Fibroblast of skin of right quadriceps (primary cell): ENCODE data around the gene PHKA2.
"Not testable (repeated sequence)": the region's sequence is repeated elsewhere in the genome, so short reads cannot be mapped to it uniquely, and the experiment has no call there.

Experiments used
- DNase-seq: peaks from one replicate; pipeline ENCODE4 v3.0.0-alpha.2; 2013

PHKA2 gene, protein sequence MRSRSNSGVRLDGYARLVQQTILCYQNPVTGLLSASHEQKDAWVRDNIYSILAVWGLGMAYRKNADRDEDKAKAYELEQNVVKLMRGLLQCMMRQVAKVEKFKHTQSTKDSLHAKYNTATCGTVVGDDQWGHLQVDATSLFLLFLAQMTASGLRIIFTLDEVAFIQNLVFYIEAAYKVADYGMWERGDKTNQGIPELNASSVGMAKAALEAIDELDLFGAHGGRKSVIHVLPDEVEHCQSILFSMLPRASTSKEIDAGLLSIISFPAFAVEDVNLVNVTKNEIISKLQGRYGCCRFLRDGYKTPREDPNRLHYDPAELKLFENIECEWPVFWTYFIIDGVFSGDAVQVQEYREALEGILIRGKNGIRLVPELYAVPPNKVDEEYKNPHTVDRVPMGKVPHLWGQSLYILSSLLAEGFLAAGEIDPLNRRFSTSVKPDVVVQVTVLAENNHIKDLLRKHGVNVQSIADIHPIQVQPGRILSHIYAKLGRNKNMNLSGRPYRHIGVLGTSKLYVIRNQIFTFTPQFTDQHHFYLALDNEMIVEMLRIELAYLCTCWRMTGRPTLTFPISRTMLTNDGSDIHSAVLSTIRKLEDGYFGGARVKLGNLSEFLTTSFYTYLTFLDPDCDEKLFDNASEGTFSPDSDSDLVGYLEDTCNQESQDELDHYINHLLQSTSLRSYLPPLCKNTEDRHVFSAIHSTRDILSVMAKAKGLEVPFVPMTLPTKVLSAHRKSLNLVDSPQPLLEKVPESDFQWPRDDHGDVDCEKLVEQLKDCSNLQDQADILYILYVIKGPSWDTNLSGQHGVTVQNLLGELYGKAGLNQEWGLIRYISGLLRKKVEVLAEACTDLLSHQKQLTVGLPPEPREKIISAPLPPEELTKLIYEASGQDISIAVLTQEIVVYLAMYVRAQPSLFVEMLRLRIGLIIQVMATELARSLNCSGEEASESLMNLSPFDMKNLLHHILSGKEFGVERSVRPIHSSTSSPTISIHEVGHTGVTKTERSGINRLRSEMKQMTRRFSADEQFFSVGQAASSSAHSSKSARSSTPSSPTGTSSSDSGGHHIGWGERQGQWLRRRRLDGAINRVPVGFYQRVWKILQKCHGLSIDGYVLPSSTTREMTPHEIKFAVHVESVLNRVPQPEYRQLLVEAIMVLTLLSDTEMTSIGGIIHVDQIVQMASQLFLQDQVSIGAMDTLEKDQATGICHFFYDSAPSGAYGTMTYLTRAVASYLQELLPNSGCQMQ

DNA sequence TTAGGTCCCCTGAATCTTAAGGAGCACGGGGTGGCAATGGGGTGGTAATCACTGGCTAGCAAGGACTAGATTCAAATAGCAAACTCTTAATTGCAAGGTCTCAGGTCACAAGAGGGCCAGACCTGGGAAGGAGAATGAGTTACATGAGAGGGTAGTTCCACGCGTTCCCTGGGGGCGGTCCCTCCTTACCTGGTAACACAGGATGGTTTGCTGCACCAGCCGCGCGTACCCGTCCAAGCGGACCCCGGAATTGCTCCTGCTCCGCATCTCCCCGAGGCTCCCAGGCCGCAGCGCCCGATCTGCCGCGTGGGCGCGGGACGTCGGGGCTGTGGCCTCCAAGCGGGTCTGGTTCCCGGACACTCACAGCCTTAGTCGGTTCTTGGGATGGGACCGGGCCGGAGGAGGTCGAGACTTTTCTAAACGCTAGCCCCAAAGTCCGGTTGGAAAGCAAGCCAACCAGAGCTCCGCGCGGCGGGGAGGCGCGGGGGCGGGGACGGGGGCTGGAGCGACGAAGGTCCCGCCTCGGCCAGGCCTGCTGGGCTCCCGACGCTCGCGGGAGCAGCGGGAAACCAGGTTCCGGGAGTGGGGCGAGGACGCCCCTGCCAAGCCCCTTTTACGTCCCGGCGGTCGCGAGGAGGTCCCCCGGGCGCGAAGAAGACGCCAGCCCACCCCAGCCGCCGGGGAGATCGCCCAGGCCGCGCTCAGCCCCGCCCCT lies at the start of gene PHKA2:
PHKA2 (minus strand) TSS at position 449 of the 715 bp plus-strand sequence; CDS start at position 267, 182 bp downstream.
- DNase-seq = no peak

DNA sequence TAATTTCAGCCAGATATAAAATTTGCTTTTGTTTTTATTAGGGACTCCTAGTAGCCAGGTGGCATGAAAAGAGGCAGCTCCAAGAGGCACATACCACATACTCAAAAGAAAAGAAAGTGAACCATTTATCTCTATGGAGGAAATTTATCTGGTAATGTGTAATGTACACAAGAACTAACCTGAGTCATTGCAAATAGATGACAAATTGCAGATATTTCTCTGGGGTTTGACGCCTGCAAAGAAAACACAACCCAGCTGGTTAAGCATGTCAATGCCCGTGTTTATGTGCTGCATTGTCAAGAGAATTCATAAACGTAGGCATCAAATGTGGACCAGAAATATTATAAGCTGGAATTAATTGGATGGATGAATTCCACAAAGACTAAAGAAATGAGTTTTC lies 46.9 kb upstream of the PHKA2 start:
- no peak for DNase-seq

DNA sequence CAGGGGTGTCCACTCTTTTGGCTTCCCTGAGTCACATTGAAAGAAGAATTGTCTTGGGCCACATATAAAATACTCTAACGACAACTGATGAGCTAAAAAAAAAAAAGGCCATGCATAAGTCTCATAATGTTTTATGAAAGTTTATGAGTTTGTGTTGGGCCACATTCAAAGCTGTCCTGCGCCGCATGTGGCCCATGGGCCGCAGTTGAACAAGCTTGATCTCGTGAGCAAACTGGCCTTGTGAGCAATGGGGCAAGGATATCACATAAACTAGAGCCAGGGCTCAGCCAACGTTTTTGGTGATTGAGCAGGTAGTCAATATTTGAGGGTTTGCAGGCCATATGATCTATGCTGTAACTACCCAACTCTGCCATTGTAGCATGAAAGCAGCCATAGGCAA lies 44.6 kb upstream of the PHKA2 start:
- DNase-seq = no peak

DNA sequence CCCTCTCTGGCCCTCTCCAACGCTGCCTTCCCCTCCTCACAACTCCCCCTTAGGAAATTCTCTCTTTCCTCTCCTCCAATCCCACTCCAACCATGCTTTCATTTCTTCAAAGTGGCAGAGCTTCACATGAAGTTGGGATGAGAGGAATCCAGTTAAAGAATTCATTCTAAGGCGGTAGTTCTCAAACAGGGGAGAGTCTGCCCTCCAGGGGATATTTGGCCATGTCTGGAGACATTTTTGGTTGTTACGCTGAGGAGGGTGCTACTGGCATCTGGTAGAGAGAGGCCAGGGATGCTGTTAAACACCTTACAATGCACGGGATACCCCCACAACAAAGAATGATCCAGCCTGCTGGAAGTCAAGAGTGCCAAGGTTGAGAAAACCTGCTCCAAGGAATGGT lies 40.5 kb upstream of the PHKA2 start:
- no peak for DNase-seq

DNA sequence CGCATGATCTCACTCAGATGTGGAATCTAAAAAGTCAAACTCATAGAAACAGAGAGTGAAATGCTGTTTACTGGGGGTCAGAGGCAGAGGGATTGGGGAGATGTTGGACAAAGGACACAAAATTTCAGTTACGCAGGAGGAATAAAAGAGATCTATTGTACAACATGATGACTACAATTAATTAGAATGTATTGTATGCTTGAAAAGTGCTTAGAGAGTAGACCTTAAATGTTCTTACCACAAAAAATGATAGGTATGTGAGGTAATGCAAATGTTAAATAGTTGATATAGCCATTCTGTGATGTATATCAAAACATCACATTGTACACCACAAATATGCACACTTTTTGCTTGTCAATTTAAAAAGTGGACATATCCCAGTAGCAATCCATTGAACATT lies 36.1 kb upstream of the PHKA2 start:
- peak; percentile 4 for DNase-seq

DNA sequence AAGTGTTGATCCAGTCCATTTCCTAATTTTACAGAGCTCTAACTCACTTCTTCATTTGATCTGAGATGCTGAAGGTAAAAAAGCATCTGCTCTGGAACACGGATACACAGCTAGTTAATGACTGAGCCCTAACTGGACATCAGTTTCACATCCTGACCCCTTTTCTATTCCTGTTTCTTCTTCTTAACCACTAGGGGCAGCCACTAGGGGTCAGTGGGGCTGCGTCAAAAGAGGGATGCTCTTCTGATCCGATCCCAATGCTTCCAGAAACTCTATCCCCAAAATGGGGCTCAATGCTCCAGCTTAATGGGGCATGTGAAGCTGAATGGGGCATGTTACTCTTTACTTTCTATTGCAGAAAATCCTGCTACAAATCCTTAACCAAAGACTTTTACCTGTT lies 33.4 kb upstream of the PHKA2 start:
- DNase-seq = peak; percentile 25

DNA sequence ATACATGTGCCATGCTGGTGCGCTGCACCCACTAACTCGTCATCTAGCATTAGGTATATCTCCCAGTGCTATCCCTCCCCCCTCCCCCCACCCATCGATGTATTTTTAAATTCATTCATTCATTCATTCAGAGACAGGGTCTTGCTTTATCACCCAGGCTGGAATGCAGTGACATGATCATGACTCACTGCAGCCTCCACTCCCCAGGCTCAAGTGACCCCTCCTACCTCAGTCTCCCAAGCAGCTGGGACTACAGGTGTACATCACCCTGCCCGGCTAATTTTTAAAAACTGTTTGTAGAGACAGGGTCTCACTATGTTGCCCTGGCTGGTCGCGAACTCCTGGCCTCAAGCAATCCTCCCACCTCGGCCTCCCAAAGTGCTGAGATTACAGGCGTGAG lies 32.7 kb upstream of the PHKA2 start:
- DNase-seq = not testable (repeated sequence)

DNA sequence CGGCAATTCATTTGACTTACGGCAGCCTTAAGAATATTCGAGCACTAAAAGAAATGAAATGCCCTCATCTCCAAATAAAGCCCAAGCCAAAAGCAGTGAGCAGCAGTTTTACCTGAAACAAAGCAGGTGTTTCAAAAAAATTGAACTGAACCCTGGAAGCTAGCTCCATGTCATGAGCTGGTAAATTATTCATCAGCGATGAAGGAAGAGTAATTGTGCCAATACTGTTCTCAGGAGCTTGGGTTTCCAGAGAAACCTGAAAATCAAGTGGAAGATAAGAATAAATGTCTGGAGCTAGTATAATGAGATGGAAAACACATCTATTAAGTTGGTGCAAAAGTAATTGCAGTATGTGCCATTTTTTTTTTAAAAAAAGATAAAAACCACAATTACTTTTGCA lies 24.0 kb upstream of the PHKA2 start:
- no peak for DNase-seq

DNA sequence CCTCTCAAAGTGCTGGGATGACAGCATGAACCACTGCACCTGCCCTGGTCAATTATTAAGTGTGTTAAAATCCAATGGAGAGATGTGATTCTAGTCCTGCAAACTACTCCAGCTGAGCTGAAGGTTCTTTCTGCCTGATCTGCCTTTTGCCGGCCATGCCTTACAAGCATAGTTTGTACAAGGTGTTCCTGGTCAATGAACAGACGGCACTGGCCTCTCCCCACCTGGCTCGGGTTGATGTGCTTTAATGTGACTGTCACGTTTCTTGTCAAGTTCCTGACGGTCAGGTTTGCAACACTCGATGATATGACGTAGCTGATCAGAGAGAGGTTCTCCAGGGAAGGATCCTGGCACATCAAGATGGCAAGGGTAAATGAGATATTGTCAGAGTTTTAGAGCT lies 23.1 kb upstream of the PHKA2 start:
- no peak for DNase-seq

DNA sequence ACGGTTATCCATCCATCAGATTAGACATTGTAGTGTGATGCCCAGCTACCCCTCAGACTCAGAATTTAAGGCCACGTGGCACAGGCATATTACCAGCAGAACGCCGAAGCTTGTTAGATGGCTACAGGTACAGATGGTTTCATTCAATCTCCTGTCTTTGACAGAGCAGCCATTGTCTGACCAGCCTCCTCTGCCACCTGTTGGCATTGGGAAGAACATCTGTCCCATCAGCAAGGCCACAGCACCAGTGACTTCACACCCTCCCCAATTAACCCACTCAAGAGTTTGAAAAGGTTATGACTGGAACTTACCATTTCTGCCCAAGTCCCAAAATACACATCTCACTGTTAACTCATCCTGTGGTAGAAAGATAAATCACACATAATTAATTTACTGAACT lies 22.0 kb upstream of the PHKA2 start:
- no peak for DNase-seq

DNA sequence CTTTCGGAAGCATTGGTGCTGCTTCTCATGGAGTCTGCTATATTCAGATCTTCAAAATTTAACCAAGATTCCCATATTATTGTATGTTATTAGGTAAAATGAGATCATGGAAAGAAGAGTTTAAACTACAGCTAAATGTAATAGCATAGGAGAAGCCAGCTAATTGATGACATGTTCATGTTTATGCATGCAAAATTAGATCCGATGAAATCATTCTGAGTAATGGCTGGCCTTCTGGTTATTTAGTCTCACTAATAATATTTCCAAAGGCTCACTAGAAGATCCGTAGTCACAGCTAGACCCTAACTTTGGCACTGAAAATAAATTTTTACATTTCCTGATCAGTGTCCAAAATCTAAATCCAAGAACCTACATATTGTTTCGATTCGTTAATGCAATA lies 19.8 kb upstream of the PHKA2 start:
- no peak for DNase-seq

DNA sequence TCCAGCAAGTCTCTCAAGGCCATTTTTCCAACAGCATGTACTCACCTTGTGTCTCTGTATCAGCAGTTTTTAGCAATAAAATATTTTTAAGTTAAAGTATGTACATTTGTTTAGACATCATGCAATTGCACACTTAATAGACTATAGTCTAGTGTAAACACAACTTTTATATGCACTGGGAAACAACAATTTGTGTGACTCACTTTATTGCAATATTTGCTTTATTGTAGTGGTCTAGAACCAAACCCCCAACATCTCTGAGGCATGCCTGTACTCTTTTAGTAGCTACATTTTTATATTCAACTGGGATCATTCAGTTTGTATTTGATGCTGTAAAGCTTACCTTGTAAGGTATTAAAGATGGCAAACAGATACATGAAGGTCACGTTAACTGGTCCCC lies 14.7 kb upstream of the PHKA2 start:
- no peak for DNase-seq

DNA sequence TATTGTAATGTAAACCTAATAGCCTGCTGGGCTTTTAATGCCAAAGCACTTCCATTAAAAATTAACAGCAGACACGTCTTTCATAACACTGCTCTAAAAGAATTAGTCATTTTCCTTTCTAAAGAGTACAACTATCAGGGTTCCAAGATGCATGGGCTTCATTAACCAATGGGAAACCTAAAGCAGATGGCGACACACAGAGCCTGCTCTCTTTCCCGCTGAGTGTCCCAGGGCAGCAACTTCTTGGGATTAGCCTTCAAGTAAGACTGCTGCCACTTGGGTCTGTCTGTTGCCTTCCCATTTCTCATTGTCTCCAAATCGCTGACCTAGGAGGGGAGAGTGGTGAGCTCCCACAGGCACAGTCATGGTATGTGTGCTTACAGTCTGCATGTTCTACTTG lies 14.0 kb upstream of the PHKA2 start:
- DNase-seq = peak; percentile 35

DNA sequence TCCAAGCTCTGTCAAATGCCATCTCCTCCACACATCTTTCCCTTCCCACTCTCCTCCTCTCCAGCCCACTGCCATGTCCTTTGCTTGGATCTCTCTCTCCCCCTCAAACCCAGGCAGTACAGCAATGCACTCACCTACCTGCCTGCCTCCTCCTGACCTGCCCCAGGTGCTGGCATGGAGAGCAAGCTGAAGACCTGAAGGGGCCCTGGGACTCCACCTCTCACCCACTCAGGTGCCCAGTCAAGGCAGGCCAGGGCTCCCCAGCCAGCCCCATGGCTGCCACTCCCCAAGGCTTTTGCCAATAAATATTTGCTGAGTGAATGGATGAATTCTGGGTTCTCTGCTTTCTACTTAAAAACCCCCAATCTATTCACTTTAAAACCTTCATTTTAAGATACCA lies 12.6 kb upstream of the PHKA2 start:
- no peak for DNase-seq

DNA sequence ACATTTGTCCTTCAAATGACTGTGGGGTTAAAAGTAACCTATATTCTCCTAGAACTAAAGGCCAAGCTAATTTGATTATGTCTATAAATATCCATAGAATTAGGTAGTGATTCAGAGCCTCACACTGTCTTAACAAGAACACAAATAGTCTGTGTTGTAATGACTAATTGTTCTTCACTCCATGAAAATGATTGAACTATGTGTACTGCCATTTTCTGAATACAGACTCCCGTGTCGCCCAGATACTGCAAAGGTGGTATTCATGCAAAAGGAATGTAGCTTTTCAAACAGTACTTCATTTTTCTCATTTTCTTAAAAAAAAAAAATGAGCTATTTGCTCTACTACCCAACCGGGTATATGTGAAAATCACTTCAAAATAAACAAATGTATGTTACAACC lies 11.3 kb upstream of the PHKA2 start:
- DNase-seq = peak; percentile 82

DNA sequence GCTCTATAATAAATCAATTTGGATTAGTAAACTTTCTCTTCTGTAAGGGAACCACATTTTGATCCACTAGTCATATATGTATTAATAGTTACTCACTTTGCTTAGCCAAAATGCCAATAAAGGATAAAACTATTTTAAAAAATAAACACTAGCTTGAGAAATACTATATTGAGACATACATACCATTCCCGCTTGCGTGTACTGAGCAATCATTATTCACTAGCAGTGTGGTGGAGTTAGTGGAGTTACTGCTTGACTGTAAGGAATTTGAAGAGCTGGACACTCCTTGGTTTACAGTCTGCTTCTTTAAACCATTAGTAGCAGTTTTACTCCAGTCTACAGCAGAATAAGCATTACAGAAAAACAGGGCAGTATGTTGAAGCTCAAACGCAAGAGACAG lies 10.8 kb upstream of the PHKA2 start:
- DNase-seq = peak; percentile 87

DNA sequence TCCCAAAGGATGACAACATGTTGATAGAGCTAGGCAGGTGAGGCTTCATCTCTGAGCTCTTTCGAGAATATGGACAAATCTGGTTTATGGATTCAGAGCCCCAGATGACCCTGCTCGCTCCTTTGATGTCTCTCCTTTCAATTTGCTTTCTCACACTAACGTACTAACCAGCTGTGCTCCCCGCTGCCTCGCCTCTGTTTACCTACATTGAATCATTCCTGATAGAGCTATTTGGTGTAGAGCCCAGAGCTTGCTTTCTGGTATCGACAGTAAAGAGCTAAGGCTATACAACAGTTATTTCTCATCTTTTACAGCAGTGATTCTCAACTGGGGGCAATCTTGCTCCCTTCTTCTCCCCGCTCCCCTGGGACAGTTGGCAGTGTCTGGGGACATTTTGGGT lies 8.9 kb upstream of the PHKA2 start:
- no peak for DNase-seq

DNA sequence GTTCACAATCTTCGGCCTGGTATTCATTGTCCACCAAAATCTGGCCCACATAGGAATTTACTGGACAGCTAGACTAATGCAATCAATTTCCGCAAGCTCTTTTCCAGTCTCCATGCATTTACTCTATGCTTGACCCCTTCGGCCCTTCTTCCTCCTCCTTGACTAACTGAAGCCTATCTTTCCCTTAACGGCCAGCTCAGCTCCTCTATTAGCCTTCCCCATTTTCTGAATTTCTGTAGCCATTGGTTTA lies 1.2 kb upstream of the PHKA2 start:
- no peak for DNase-seq

DNA sequence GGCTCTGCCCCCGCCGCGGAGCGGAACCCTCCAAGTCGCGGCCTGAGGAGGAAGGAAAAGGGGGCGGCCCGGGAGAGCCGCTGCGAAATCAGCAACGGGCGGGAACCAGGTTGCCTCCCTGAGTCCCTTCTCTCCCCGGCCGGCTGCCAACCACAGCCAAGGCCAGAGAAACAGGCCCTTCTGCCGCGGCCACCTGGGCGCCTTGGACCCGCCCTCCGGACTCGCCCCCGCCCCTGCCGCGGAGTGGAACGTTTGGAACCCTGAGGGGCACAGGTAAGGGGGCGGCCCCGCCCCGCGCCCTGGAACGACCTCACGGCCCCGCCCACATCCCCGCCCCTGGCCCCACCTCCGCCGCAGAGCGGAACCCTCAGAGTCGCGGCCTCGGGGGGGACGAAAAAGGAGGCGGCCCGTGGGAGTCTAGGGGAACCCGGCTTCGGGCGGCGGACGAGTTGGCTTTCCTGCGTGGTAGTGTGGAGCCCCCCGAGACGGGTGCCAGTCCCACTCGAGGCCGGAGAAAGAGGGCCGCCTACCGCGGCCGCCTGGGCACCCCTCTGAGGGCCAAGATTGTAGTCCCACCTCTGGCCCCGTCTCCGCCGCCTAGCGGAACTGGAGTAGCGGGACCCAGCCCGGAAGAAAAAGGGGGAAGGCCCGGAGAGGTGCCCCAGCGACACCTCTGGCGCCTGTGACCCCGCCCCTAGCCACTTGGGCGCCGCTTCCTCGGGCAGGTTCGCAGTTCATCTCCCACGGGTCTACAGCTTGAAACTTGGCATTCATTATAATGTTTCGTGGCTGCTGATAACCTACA lies 669 bp upstream of the PHKA2 start:
- peak; percentile 77 for DNase-seq

DNA sequence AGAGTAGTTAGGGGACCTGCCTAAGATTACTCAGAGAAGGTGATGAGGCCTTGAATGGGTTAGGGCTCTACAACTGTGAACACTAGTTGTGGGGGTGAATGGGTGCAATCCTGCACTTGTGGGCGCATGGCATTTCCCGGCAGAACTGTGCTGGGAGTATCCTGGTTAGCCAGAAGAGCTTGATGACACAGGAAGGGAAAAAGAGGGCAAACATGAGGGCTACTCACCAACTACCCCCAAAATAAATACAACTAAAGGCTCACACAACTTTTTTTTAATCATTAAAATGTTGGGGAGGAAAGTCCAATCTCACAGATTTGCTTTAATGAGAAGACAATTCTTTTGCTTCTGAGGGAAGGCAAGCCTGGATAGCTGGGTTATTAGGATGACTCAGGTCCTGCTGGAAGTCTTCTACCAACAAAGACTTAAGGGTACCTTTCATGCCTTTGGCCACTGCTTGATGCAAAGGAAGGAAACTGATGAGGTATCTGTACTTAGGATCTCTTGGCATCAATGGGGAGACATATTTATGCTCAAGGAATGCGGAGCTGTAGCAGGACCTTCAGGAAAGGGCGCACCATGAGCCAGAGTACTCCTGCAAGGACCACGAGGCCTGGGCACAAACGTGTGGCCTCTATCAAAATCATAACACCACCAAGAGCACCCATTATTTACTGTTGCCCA lies 2.6 kb downstream of the PHKA2 start:
- no peak for DNase-seq

DNA sequence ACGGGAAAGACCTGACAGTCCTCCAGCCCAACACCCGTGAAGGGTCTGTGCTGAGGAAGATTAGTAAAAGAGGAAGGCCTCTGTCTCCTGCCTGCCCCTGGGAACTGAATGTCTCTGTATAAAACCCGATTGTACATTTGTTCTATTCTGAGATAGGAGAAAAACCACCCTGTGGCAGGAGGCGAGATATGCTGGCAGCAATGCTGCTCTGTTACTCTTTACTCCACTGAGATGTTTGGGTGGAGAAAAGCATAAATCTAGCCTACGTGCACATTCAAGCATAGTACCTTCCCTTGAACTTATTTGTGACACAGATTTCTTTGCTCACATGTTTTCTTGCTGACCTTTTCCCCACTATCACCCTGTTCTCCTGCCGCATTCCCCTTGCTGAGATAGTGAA lies 3.7 kb downstream of the PHKA2 start:
- not testable (repeated sequence) for DNase-seq

DNA sequence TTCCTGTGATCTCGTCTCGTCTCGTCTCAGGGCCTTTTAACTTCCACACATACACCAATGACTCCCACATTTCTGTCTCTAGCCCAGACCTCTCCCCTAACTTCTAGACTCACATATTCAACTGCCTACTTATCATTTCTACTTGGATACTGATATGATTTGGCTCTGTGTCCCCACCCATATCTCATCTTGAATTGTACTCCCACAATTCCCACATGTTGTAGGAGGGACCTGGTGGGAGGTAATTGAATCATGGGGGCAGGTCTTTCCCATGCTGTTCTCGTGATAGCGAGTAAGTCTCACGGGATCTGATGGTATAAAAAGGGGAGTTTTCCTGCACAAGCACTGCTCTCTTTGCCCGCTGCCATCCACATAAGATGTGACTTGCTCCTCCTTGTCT lies 8.9 kb downstream of the PHKA2 start:
- no peak for DNase-seq
